PC-3 (cell line): ENCODE data around the gene BRIP1. TPM values are rescaled to one million over a fixed set of nuclear protein-coding genes. Genes with fewer than 3 reads are reported as not detected.

Experiments used
- ATAC-seq: fragments of 200-7000 bp; cut with Tn5 transposase; 2 replicates; pipeline ENCODE4 v1.9.1; 2020; ENCODE audit warnings: mild to moderate bottlenecking, moderate library complexity
- BruUV-seq: library from RNA; stranded (reverse); fragments of 400-500 nt; replicated peaks from 2 replicates; lab custom pipeline; 2021; lab: Mats Ljungman, UMichigan
- CTCF ChIA-PET: fragments of 300-600 bp; sonication (Branson Sonifier 250); formaldehyde crosslinking; loops from one replicate; lab custom pipeline; 2022; ENCODE audit warnings: antibody characterized with exemption; lab: Charles Lee
- POLR2A ChIA-PET: fragments of 300-600 bp; sonication (Branson Sonifier 250); formaldehyde crosslinking; loops from one replicate; lab custom pipeline; 2022; ENCODE audit warnings: antibody characterized with exemption; ENCODE audit not compliant: unreplicated experiment; lab: Charles Lee
- DNase-seq: peaks from one replicate; pipeline ENCODE4 v3.0.0-alpha.2; 2015
- H2AFZ ChIP-seq: fragments of 300-600 bp; sonication (generic); 2 replicates; pipeline ENCODE4 v1.6.0; 2016; ENCODE audit warnings: antibody characterized with exemption, low read length
- H3F3A ChIP-seq: fragments of 300-600 bp; sonication (generic); one replicate; pipeline ENCODE4 v1.6.0; 2017; ENCODE audit warnings: antibody characterized with exemption, low read length, control low read depth, mild to moderate bottlenecking; ENCODE audit not compliant: unreplicated experiment
- H3K27ac ChIP-seq: fragments of 300-600 bp; sonication (generic); 2 replicates; pipeline ENCODE4 v1.5.1; 2016; ENCODE audit warnings: mild to moderate bottlenecking, low read length
- H3K27me3 ChIP-seq: fragments of 300-600 bp; sonication (generic); 2 replicates; pipeline ENCODE4 v1.6.1; 2016; ENCODE audit warnings: low read length, mixed read lengths
- H3K36me3 ChIP-seq: fragments of 300-600 bp; sonication (generic); 2 replicates; pipeline ENCODE4 v1.6.1; 2016; ENCODE audit warnings: low read depth, mixed run types, low read length, mixed read lengths
- H3K4me1 ChIP-seq: fragments of 300-600 bp; sonication (generic); 2 replicates; pipeline ENCODE4 v1.5.1; 2016; ENCODE audit warnings: low read length; ENCODE audit not compliant: insufficient read depth
- H3K4me2 ChIP-seq: fragments of 300-600 bp; sonication (generic); 2 replicates; pipeline ENCODE4 v1.6.0; 2016; ENCODE audit warnings: low read length
- H3K4me3 ChIP-seq: fragments of 300-600 bp; sonication (generic); 2 replicates; pipeline ENCODE4 v1.5.1; 2016; ENCODE audit warnings: mild to moderate bottlenecking, low read length, mixed read lengths
- H3K79me2 ChIP-seq: fragments of 300-600 bp; sonication (generic); 2 replicates; pipeline ENCODE4 v1.6.1; 2017; ENCODE audit warnings: low read length, mixed read lengths
- H3K9ac ChIP-seq: fragments of 300-600 bp; sonication (generic); 2 replicates; pipeline ENCODE4 v1.6.0; 2016; ENCODE audit warnings: mild to moderate bottlenecking, low read length
- H3K9me2 ChIP-seq: fragments of 300-600 bp; sonication (generic); replicated peaks from 2 replicates; pipeline ENCODE4 v1.6.1; 2016; ENCODE audit warnings: mixed run types, low read length, mixed read lengths
- H3K9me3 ChIP-seq: fragments of 300-600 bp; sonication (generic); 2 replicates; pipeline ENCODE4 v1.6.1; 2016; ENCODE audit warnings: low read length, mixed read lengths
- H4K20me1 ChIP-seq: fragments of 300-600 bp; sonication (generic); 2 replicates; pipeline ENCODE4 v1.6.1; 2016; ENCODE audit warnings: low read length, mixed read lengths
- EZH2 ChIP-seq: fragments of 300-600 bp; sonication (generic); IDR thresholded peaks from one replicate; pipeline ENCODE4 v1.6.1; 2017; ENCODE audit warnings: antibody characterized with exemption, mild to moderate bottlenecking, low read length; ENCODE audit not compliant: unreplicated experiment
- EZH2phosphoT487 ChIP-seq: fragments of 300-600 bp; sonication (generic); IDR thresholded peaks from 2 replicates; pipeline ENCODE4 v1.6.1; 2018; ENCODE audit warnings: mild to moderate bottlenecking, antibody characterized with exemption, low read length, borderline replicate concordance
- intact Hi-C: fragments of 100-400 bp; cut with micrococcal nuclease; formaldehyde crosslinking; loops from 2 replicates; pipeline ENCODE4 v1.9.0; 2023
- total RNA-seq: library from RNA; depleted of rRNA; stranded (reverse); fragments of >200 nt; gene quantifications from 2 replicates; pipeline ENCODE4 v1.2.3, GENCODE V29; 2014
- TF ChIP-seq, protein P1 (sequence below): fragments of 300-600 bp; sonication (generic); conservative IDR thresholded peaks from 2 replicates; pipeline ENCODE4 v1.5.1; 2017; ENCODE audit warnings: antibody characterized with exemption, low read depth, mild to moderate bottlenecking, low read length

BRIP1 gene
- total RNA-seq, 1 experiment from 2014 or later, result 21.1 TPM

DNA sequence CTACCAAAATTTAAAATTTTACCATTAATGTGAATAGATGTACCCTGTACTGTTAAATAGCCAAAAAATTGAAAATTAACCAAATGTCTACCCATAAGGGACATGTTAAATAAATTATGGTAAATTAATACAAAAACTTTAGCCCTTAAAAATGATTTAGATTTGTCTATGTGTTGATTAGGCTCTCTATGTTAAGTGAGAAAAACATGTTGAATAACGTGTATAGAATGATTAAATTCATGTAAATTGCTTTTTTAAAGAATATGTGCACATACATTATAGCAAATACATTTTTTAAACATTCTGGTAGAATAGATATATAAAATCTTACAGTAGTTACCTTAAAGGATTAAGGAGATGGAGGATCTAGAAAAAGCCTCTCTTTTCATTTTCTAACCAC lies 59.5 kb downstream of the BRIP1 start:
- DNase-seq (no peak), ATAC-seq (no peak)
- intact Hi-C loops, result no loop called here
- CTCF ChIA-PET, result no interaction called here
- Histone ChIP-seq H3K27ac (no peak overlapping the region), H2AFZ (no peak overlapping the region), H3F3A (no peaks in the 10 kb centered on the region), H3K36me3 (peaks cover 27% of the 10 kb centered on the region; the same call in 1 of the 2 replicates), H3K9me2 (no peaks in the 10 kb centered on the region), H3K4me3 (no peak overlapping the region), H3K27me3 (no peaks in the 10 kb centered on the region), H3K79me2 (no peaks in the 10 kb centered on the region), H3K4me1 (peaks cover 13% of the 10 kb centered on the region), H4K20me1 (no peaks in the 10 kb centered on the region), H3K4me2 (no peak overlapping the region), H3K9me3 (no peaks in the 10 kb centered on the region), H3K9ac (no peak overlapping the region)
- no TSS peak for BruUV-seq
- TF ChIP-seq, protein P1, sequence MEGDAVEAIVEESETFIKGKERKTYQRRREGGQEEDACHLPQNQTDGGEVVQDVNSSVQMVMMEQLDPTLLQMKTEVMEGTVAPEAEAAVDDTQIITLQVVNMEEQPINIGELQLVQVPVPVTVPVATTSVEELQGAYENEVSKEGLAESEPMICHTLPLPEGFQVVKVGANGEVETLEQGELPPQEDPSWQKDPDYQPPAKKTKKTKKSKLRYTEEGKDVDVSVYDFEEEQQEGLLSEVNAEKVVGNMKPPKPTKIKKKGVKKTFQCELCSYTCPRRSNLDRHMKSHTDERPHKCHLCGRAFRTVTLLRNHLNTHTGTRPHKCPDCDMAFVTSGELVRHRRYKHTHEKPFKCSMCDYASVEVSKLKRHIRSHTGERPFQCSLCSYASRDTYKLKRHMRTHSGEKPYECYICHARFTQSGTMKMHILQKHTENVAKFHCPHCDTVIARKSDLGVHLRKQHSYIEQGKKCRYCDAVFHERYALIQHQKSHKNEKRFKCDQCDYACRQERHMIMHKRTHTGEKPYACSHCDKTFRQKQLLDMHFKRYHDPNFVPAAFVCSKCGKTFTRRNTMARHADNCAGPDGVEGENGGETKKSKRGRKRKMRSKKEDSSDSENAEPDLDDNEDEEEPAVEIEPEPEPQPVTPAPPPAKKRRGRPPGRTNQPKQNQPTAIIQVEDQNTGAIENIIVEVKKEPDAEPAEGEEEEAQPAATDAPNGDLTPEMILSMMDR, result no peak
- TF ChIP-seq EZH2 (no peak), EZH2phosphoT487 (no peak)
- POLR2A ChIA-PET, result interaction anchor here (0.6 kb wide), 1 partner anchor 172 kb away, joined by 3 read pairs; no protein-coding TSS in a partner anchor

DNA sequence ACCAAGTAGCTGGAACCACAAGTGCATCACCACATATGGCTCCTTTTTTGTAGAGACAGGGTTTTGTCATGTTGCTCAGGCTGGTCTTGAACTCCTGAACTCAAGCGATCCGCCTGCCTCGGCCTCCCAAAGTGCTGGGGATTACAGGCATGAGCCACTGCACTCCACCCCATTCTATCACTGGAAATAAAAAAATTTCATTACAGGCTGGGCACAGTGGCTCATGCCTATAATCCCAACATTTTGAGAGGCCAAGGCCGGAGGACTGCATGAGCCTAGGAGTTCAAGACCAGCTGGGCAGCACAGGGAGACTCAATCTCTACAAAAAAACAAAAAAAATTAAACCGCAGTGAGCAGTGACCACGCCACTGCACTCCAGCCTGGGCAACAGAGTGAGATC lies 60.1 kb downstream of the BRIP1 start:
- H3K4me3 ChIP-seq, result no peak overlapping the region
- DNase-seq (no peak), ATAC-seq (no peak)
- peaks cover 23% of the 10 kb centered on the region; the same call in 1 of the 2 replicates for H3K36me3 ChIP-seq
- no peak overlapping the region for H3K4me2 ChIP-seq
- POLR2A ChIA-PET, result no interaction called here
- H3K9ac ChIP-seq, result no peak overlapping the region
- H3K79me2 ChIP-seq, result no peaks in the 10 kb centered on the region
- no TSS peak for BruUV-seq
- TF ChIP-seq EZH2phosphoT487, result no peak
- TF ChIP-seq EZH2, result no peak
- TF ChIP-seq, protein P1, result no peak
- peaks cover 13% of the 10 kb centered on the region for H3K4me1 ChIP-seq
- CTCF ChIA-PET, result no interaction called here
- no peaks in the 10 kb centered on the region for H3K27me3 ChIP-seq
- no peaks in the 10 kb centered on the region for H3K9me3 ChIP-seq
- H3K27ac ChIP-seq, result no peak overlapping the region
- no peaks in the 10 kb centered on the region for H4K20me1 ChIP-seq
- H3K9me2 ChIP-seq, result no peaks in the 10 kb centered on the region
- intact Hi-C loops, result no loop called here
- no peak overlapping the region for H2AFZ ChIP-seq
- H3F3A ChIP-seq, result no peaks in the 10 kb centered on the region

GRCh38 chr17:61799812-61800484 lies 63.4 kb downstream of the BRIP1 start:
- Histone ChIP-seq H3F3A (no peaks in the 10 kb centered on the region), H4K20me1 (no peaks in the 10 kb centered on the region), H3K4me1 (peaks cover under 1% of the 10 kb centered on the region), H3K36me3 (peaks cover 41% of the 10 kb centered on the region), H3K27ac (no peak overlapping the region), H3K9ac (no peak overlapping the region), H3K79me2 (no peaks in the 10 kb centered on the region), H2AFZ (no peak overlapping the region), H3K4me2 (no peak overlapping the region), H3K4me3 (no peak overlapping the region), H3K27me3 (no peaks in the 10 kb centered on the region), H3K9me2 (no peaks in the 10 kb centered on the region), H3K9me3 (no peaks in the 10 kb centered on the region)
- DNase-seq, result no peak
- no TSS peak for BruUV-seq
- no peak for ATAC-seq
- POLR2A ChIA-PET, result interaction anchor here (0.6 kb wide), 1 partner anchor 13 kb away, joined by 8 read pairs; no protein-coding TSS in a partner anchor
- CTCF ChIA-PET, result no interaction called here
- TF ChIP-seq EZH2 (no peak), EZH2phosphoT487 (no peak)
- TF ChIP-seq, protein P1, result no peak
- intact Hi-C loops, result no loop called here
